Stimulated activated CD8-positive, alpha-beta memory T cell treated with anti-CD3 and anti-CD28 coated beads, Interleukin-4, amount 100 ng/mL, for 1 hour (primary cell): ENCODE measurements around the gene LIMCH1.
"Not testable (repeated sequence)": the region's sequence is repeated elsewhere in the genome, so short reads cannot be mapped to it uniquely, and the experiment has no call there.

Experiments used
- DNase-seq, 2 donors: peaks; one replicate each; pipeline ENCODE4 v3.0.0-alpha.2; 2020; ENCODE audit warnings: low read depth in 2 of 2, low spot score in 1 of 2

The LIMCH1 gene

DNA sequence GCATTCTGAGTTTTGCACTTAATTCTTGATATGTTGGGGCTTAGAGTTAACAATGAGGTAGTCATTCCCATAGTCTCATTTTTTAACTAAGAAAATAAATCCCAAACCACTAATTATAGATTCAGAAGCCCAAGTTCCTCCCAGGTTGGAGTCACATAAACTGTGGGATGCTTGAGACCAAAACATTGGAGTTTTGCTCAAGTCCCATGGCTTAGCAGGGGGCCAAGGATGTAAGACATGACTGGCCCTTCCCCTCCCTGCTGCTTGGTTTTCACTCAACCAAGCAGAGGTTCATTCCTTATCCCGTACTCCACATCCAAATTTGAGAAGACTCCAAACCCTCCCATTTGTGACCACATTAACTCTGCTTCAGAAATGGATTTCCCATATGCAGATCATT lies 101.3 kb downstream of the LIMCH1 start:
- no peak for DNase-seq

DNA sequence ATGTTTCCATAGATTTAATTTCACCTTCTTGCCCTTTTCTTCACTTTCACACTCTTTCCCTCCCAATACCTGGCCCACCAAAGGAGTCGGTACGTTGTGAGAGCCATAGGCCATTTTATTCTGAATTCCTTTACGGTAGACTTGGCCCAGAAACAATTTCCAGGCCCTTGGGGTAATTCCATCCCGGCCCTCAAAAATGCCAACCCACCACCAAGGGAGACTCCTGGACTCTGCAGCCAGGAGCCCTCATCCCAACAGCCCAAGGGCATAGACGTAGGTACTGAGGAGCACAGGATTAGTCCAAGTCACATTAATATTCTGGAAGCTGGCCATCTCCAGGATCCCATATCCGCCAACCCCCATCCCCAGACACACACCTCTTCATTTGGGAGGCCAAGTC lies 102.9 kb downstream of the LIMCH1 start:
- no peak for DNase-seq

DNA sequence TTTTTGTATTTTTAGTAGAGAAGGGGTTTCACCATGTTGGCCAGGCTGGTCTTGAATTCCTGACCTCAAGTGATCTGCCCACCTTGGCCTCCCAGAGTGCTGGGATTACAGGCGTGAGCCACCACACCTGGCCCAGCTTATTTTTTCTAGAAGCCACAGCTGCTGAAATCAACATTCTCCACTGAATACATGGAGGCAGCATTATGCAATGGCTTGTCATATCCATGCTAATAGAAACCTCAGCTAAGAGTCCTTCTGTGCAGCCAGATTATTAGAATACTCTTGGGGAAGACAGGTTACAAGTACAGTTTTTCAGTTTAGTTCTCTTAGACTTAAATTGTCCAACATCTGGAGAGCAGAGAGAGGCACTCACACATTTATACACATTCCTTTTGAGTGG lies 104.8 kb downstream of the LIMCH1 start:
- DNase-seq = not testable (repeated sequence)

DNA sequence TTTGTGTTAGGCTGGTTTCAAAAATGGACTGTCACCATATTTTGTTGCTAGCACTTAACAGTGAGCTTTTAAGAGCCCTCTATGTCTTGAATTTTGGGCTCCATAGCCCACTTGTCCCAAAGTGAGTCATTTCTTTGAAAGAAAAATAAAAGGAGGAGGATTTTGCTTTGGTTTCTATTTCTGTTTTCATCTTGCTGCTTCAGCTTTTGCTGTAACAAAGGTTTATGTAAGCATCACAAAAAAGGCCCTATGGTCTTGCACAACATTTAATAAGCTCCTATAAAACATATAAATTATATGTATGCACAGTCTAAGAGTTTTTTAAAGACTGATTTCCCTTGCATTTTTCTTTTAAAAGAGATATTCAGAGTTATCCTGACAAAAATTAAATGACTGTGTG lies 105.4 kb downstream of the LIMCH1 start:
- DNase-seq = no peak

DNA sequence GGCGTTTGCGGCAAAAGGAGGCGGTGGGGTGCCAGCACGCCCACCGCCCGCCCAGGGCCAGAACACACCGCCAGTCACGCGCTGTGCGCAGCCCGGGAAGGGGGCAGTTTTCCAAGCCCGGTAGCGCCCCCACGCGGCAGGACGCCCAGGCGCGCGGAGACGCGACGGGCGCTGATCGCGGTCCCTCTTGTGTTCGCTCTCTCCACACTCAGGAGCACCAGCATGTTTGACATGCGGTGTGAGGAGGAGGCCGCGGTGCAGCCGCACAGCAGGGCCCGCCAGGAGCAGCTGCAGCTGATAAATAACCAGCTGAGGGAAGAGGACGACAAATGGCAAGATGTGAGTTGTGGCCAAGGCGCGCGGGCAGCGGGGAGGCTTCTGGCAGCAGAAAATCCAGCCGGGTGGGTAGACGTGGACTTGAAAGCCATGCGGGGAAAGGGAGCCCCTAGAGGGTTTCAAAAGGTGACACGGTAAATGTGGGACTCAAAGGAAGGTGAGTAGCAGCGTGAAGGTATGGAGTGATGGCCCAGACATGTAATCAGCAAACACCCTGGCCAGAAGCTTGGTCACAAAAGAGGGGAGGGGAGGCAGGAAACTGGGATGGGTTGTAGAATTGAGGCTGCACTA lies 106.4 kb downstream of the LIMCH1 start:
- DNase-seq = no peak

DNA sequence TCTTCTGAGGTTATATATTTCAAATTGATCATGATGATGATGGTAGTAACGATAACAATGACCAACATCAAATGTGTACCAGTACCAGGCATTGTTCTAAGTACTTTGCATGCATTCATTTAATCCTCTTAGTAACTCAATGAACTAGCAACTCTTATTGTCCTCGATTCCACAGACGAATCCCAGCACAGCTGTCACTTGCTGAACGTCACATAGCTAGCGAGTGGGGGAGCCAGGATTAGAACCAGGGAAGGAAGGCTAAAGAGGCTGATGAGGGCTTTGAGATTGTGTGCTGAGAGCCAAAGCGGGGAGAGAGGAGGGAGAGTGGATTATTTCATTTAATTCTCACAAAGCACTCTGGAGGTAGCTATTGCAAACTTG lies 106.9 kb downstream of the LIMCH1 start:
- DNase-seq = no peak

DNA sequence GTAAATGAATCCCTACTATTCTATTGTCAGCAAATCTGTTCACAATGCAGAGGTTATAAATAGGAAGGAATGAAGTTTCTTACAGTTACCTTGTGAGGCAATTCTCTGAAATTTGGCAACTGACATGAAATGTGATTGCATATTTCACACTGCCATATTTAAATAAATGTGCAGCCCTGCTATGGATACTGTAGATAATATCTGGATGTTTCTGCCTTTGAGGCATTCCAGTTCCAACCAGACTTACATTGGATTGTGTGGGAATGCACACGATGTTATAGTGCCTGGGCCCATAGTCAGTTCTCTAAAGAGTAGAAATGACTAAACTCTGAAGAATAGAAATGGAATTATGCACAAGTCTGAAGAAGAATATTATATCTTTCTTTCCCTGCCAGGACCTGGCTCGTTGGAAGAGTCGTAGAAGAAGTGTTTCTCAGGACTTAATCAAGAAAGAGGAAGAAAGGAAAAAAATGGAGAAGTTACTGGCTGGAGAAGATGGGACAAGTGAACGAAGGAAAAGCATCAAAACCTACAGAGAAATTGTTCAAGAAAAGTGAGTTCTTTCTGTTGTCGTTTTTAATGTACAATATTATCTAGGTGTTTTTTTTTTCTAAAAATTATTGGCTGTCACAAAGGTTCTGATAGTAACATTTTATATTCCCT lies 107.9 kb downstream of the LIMCH1 start:
- DNase-seq = no peak

DNA sequence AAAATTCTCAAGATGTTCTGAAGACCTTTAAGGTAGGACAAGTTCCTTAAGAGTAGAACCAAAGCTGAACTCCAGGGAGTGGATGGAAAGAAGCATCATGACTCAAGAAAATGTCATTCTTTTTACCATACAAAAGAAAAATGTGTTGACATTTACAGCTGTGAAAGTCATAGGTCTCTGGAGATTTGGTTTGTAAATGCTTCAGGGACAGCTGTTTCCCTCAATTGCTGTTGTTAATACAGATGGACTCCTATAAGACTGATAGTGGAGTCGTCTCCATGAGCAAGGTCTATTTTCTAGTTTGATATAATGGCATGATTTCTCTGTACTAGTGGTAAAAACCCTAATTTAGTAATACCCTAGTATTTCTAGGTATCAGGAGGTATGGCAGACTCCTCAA lies 108.9 kb downstream of the LIMCH1 start:
- no peak for DNase-seq

DNA sequence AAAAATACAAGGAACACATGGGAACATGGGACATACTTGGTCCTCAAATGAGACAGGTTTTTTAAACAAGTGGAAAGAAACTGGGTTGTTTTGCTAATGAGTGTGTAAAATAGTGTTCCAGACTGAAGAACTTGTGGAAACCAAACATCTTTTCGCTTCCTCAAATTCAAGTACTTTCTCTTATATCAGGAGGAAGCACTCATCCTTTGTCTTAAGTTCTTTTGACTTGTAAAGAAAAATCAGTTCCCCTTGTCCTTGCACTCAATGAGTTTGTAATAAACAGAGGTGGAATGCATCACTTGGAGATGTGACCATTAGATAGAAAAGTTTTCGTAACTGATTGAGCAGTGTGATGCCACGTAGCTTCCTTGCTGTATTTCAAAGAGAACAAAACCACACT lies 109.4 kb downstream of the LIMCH1 start:
- no peak for DNase-seq

DNA sequence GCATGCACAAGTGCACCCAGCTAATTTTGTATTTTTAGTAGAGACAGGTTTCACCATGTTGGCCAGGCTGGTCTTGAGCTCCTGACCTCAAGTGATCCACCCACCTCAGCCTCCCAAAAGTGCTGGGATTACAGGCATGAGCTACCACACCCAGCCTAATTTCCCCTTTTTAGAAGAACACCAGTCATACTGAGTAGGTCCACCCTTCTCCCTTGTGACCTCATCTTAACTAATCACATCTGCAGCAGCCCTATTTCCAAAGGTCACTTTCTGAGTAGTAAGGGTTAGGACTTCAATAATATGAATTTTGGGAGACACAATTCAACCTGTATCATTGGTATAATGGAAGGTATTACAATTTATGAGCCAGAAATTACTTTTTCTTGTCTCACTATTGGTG lies 113.2 kb downstream of the LIMCH1 start:
- DNase-seq = not testable (repeated sequence)

DNA sequence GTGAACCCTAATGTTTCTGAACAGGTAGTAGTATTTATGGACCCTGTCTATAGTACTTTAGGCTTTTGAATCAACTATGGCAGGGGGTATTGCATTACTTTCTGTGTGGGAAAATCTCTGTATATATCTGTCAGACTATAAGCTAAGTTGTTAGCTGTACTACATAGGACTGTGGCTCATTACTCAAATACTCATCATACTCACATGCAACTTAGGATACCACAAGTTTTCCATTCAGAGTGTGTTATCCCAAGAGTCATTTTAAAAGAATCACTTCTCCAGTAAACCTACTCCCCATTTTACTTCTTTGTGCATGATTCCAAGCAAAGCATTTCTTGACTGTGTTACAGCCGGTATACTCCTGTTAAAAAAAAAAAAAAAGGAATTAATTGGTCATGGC lies 115.0 kb downstream of the LIMCH1 start:
- no peak for DNase-seq

DNA sequence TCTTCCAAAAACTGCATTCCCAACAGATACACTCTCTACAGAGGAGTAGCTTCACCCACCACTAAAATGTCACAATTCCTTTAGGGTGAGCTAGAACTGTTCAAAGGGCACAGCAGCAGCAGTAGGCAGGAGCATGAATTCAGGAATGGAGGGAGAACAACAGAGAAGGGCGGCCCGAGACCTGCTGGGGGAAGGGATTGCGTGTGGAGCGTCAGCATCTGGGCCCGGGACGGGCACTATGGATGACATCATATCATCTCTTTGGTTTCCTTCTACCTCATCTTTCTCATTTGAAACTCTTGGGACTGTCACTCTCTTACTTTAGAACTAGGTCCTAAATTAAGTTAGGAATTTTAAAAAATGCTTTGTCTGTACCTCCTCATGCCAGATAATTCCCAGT lies 115.6 kb downstream of the LIMCH1 start:
- DNase-seq = no peak

DNA sequence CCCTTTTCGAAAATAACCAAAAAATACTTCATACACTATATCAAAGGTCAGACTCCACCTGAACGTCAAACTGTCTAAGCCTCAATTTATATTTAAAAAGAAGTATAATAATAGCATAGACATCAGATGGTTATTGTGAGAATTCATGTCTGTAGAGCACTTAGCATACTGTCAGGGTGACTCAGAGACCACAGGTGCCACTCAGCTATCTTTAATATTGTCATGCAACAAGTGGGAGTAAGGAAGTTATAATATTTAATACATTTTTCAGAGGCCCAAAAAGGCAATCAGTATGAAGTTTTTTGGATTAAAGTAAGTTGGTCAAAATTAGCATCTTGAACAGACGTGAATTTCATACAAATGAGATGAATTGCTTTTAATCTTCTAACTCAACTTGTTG lies 117.2 kb downstream of the LIMCH1 start:
- DNase-seq = no peak

DNA sequence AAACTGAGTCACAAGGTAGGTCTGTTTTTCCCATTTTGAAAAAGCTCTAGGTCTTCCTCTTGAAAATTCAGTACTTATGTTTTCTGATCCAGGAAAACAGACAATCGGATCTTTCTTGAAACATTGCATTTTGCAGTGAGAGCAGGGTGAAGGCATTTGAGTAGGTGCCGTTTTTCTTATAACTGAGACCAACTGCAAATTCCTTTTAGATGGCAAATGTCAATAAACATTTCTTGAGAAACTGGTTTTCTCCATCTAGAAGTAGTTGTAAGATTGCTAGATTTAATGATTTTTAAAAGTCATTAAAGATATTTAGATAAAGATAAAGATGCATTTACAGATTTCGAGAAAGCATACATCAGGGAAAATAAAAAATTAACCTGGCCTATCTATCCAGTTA lies 118.1 kb downstream of the LIMCH1 start:
- no peak for DNase-seq

DNA sequence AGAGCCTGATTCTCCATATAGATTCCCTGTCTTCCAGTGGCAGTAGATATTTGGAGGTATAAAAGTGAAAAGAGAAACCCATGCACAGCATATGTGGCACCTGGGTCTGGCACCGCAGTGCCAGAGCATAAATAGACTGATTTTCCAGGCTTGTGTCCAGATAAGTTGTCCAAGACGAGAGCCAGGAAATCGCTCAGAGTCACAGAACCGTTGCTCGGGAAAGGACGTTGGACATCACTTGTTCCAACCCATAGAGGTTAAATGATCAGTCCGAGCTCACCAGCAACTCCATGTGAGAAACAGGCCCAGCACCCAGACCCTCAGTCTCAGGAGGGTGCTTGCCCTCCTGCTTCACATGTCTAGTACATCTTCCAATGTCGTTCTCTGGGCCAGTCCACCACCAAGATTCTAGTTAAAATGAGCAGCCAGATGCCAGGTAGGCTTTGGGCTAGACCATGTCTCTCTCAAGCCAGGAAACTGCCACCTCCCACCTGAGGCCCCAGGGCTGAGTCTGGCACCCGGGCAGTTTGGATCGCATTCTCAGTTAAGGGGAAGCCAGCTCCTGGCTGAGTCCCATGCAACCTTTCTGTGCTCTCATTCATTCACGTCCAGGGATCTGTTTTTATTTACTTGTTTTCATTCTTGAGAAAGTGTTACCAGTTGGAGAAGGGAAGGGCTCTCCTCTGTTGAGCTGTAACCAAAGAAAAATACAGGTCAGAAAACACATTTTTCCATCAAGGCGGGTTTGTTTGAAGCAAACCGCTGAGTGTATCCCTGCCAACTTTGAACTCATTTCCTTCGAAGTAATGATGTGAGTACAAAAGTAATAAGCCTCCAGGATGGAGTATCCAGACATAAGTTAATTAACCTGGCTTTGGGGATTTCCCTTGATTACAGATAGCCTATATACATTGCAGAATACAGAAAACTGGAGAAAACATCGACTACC lies 118.9 kb downstream of the LIMCH1 start:
- no peak for DNase-seq

DNA sequence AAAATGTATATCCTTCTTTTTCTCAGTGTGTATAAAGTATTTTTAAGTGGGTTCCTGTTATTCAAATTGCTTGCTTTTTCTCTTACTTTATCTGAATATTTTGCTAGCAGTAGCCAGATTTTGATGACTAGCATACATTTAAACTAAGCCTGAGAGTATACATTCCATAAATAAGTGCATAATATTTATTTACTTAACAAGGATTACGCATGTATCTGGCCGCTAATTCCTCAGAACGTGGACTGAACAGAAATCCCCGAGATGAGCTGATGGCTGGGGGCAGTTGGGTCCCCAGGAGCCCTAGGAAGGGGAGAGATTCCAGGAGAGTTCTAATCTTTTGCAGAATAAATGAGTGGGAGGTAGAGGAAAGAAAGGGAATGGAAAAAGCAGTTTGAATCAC lies 119.6 kb downstream of the LIMCH1 start:
- no peak for DNase-seq

DNA sequence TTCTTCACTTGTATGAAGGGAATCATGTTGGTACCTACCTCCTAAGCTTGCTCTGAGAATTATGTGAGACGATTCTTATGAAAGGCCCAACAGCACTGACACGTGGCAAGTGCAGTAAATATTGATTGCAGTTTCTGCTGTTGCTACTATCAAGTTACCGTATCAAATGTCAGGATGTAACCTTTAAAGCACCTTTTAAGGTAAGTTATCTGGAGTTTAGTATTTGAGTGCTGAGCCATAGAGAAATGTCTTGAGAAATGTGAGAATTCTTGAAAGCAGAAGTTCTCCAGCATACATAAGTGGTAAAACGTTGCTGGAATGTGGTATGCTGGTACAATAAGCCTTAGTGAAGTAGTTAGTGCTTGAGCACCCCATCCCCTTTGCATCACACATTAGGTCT lies 120.2 kb downstream of the LIMCH1 start:
- no peak for DNase-seq

DNA sequence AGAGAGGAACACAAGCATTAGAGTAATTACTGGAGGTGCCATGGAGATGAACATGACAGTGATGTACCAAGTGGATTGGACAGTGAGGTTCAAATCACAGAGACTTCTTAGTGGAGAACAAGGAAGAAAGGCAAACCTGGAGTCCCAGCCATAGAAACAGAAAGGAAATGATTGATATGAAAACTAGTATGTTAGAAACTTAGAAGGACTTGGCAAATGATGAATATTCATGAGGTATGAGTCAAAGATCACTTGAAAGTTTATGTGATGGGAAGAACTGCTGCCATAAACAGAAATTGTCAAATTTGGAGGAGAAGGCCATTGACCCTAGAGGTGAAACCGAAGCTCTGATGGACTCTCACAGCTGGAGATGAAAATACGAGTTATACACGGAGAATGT lies 122.4 kb downstream of the LIMCH1 start:
- no peak for DNase-seq

DNA sequence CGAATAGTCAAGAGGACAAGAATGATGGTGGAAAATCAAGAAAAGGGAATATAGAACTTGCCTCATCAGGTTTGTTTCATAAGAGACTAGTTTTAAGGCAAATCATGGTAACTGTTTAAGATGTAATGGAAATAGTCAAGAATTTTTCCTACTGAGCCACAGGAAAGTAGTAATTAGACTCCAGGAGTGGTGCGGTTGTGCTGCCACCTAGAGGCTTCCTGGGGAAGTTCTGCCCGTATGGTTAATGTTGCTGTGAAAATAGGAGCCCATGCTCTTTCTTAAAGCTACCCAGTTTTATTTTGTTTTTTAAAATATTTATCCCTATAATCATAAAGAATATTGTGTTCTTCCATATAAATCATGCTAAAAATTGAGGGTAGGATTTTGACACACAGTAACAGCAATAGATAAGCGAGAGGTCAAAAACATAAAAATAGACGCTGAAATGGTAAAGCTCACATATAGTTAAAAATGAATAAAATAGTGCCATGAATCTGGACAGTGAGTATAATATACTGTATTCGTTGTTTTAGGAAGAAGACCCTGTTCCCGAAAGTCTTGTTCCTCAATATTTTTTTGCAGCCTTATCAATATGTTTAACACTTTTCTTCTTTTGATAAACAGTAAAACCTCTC lies 123.6 kb downstream of the LIMCH1 start:
- DNase-seq = no peak

DNA sequence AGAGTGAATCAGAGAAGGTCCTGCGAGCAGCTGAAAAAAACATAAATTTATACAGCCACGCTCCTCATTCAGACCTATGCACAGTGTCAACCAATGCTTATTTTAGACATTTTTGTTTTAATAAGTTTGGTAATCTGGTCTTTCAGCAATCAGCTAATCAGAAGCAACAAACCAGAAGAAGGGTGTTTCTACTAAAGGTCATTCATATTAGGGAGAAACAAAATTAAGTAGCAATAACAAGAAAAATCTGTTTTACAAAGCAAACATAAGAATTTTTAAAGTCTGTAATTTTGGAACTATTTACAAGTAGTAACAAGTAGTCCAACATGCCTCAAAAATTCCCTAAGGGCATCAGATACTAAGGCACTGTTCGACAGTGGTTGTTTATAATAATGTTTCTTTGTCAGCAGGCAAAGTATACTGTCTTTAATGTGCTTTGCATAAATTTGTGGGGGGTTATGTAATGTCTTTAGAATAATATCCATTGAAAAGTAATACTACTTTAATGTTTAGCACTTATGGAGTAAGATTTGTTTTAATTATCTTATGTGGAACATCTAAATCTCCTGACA lies 127.8 kb downstream of the LIMCH1 start:
- DNase-seq = no peak

DNA sequence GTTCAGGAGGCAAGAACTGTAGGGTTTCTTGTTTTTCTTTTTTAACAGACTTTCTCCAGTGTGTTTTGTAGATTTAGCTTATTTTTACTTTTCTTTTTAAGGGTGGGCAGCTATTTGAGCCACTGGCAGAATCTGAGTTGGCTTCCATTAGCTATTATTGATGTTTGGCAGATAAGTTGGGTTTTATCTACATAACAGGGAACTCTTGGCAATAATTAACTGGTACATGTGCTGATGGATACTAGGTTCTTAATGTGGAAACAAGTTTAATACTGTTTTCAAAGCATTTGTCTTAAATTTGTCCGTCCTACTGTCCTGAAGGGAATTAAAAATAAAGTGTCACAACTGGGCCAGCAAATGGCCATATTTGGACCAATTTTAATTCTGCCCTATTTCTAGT lies 130.1 kb downstream of the LIMCH1 start:
- DNase-seq = no peak
